Colonic mucosa (tissue), 4 donors: ENCODE measurements around the gene FBXO31. TPM values are rescaled to one million over a fixed set of nuclear protein-coding genes. Genes with fewer than 3 reads are reported as not detected.
A peak's percentile ranks its signal among the peaks of the same experiment; 100 is the strongest.

Experiments used
- DNase-seq: peaks from one replicate; pipeline ENCODE4 v3.0.0-alpha.2; 2020
- H3K27ac ChIP-seq: fragments of 200-600 bp; one replicate; pipeline ENCODE4 v1.8.0; 2021
- H3K27me3 ChIP-seq: fragments of 200-600 bp; one replicate; pipeline ENCODE4 v1.8.0; 2021
- H3K36me3 ChIP-seq: fragments of 200-600 bp; one replicate; pipeline ENCODE4 v1.8.0; 2021
- H3K4me1 ChIP-seq: fragments of 200-600 bp; one replicate; pipeline ENCODE4 v1.8.0; 2021; ENCODE audit warnings: mild to moderate bottlenecking
- H3K4me3 ChIP-seq: fragments of 200-600 bp; one replicate; pipeline ENCODE4 v1.8.0; 2021
- H3K9ac ChIP-seq, 2 donors: one replicate each; pipeline ENCODE4 v1.7.0; 2013; ENCODE audit warnings: control low read depth in 2 of 2, low read depth in 2 of 2, low read length in 2 of 2
- H3K9me3 ChIP-seq: fragments of 200-600 bp; one replicate; pipeline ENCODE4 v1.8.0; 2021
- intact Hi-C: fragments of 100-400 bp; cut with DNase I; formaldehyde crosslinking; loops from one replicate; pipeline ENCODE4 v1.14.1; 2022
- total RNA-seq, 2 donors: library from RNA; stranded (reverse); fragmentation: NEBNext Ultra II Directional in 1 of 2; extraction: Animal tissue kit (Norgen Biotek cat#: 25700) in 1 of 2; gene quantifications; one replicate each; pipeline ENCODE4 v1.2.1, GENCODE V29; 2021
- TF ChIP-seq, protein P1 (sequence below): fragments of 200-600 bp; IDR thresholded peaks from one replicate; pipeline ENCODE4 v1.8.0; 2022; ENCODE audit warnings: antibody characterized with exemption, mild to moderate bottlenecking
- donor health status: healthy.
- donor health status: DM: no; HTN: no; CAD: no.
- donor health status: DM: no; HTN: no; CAD: no.

Gene FBXO31
- total RNA-seq, 2 donors from 2014 or later: 35.1 to 52.3 TPM

DNA sequence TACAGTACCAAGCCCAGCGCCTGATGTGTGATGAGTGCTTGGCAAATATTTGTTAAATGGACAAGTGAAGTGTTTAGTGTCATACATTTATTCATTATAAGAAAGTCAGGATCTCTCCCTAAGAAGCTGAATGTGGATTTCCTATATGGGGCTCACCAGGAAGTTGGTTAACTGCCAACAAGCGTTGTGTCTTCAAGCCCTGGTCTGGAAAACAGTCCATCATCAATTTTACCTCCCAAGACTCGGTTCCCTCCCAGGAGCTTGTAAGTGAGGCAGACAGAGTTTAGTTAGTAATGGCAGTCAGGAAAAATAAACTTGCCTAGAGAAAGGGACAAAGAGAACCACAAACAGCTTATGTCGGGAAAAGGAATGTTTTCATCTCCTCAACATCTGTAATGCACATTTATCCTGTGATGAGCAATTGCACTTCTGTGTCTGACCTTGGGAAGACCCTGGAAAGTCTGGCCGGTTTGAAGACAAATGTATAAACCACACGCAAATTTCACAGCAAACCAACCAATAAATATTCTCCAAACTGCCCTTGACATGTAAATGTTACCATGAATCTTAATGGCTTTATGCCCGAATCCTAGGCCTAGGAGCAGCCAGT, 94.7 kb downstream of the FBXO31 start:
- intact Hi-C loops: no loop called here
- no peaks in the 10 kb centered on the region for H3K36me3 ChIP-seq
- no peaks in the 10 kb centered on the region for H3K27me3 ChIP-seq
- no peak overlapping the region for H3K4me3 ChIP-seq
- no peak overlapping the region for H3K27ac ChIP-seq
- H3K9ac ChIP-seq: no peak overlapping the region
- TF ChIP-seq, protein P1, sequence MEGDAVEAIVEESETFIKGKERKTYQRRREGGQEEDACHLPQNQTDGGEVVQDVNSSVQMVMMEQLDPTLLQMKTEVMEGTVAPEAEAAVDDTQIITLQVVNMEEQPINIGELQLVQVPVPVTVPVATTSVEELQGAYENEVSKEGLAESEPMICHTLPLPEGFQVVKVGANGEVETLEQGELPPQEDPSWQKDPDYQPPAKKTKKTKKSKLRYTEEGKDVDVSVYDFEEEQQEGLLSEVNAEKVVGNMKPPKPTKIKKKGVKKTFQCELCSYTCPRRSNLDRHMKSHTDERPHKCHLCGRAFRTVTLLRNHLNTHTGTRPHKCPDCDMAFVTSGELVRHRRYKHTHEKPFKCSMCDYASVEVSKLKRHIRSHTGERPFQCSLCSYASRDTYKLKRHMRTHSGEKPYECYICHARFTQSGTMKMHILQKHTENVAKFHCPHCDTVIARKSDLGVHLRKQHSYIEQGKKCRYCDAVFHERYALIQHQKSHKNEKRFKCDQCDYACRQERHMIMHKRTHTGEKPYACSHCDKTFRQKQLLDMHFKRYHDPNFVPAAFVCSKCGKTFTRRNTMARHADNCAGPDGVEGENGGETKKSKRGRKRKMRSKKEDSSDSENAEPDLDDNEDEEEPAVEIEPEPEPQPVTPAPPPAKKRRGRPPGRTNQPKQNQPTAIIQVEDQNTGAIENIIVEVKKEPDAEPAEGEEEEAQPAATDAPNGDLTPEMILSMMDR: no peak
- H3K9me3 ChIP-seq: no peaks in the 10 kb centered on the region
- no peak for DNase-seq
- no peaks in the 10 kb centered on the region for H3K4me1 ChIP-seq

DNA sequence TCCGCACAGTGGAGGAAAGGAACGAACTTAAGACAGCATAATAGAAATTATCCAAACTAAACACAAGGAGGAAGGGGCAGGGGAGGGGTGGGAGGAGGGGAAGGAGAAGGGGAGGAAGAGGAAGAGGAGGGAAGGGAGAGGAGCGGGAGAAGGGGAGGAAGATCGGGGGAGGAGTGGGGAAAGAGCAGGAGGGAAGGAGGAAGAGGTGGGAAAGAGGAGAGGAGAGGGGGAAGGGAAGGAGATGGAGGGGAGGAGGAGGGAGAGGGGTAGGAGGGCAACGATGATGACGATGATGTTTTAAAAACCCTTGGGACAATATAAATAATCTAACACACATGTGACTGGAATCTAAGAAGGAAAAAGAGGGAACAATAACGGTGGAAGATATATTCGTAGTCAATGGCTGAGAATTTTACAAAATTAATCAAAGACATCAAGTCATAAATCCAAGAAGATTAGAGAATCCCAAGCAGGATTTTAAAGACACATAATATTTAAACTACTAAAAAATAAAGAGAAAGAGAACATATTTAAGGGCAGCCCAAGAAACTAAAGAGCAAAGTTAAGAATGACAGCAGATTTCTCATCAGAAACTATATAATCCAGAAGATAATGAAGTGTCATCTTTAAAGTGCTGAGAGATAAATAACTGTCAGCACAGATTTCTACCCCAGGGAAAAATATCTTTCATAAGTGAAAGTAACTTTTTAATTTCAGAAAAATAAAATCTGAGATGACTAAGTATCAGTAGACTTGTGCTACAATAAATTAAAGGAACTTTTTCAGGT, 96.5 kb downstream of the FBXO31 start:
- Histone ChIP-seq H3K9ac (no peak overlapping the region), H3K9me3 (no peaks in the 10 kb centered on the region), H3K27ac (no peak overlapping the region), H3K4me1 (no peaks in the 10 kb centered on the region), H3K36me3 (no peaks in the 10 kb centered on the region), H3K4me3 (no peak overlapping the region), H3K27me3 (no peaks in the 10 kb centered on the region)
- no peak for DNase-seq
- intact Hi-C loops: no loop called here
- TF ChIP-seq, protein P1: no peak

DNA sequence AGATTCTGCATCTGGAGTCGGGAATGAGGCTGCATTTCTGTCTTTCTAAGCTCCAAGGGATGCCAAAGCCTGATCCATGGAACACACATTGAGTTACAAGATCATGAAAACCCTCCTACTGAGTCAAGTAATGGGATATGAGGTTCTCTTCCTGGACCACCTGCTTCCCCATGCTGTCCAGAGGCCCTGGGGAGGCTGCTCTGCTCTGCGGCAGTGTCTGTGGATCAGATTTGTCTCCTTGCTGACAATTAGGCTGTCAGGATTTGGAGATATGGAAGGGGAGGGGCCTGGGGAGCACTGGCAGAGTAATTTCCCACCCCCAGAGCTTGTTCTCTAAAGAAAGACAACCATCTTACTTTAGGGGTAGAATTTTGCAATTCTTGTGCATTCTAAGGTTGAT, 99.4 kb downstream of the FBXO31 start:
- no peaks in the 10 kb centered on the region for H3K36me3 ChIP-seq
- no peak overlapping the region for H3K9ac ChIP-seq
- TF ChIP-seq, protein P1: no peak
- intact Hi-C loops: no loop called here
- no peaks in the 10 kb centered on the region for H3K9me3 ChIP-seq
- no peak overlapping the region for H3K27ac ChIP-seq
- DNase-seq: no peak
- no peaks in the 10 kb centered on the region for H3K4me1 ChIP-seq
- no peak overlapping the region for H3K4me3 ChIP-seq
- no peaks in the 10 kb centered on the region for H3K27me3 ChIP-seq

DNA sequence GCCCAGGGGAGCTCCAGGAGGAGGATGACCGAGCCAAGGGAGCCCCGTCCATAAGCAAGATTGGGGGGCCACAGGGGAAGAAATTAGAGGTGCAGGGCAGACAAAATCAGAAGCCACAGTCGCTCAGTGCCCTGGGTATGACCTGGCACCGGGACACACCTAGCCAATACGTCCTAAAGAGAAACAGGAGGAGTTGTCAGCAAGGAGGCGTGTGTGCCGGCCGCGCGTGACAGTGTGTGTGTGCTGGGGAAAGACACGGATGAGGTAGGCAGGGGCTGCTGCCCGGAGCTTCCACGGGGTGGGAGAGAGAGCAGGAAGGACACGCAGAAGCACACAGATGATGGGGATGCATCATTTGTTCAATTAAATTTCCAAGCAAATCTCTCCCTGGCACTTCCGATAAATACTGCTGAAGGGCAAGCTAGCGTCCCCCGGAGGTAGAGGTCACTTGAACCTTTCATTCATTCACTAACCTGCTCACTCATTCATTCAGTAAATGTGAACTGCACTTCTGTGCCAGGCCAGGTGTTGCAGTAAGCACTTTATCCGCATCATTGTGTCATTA, 104.4 kb downstream of the FBXO31 start:
- Histone ChIP-seq H3K36me3 (no peaks in the 10 kb centered on the region), H3K9me3 (no peaks in the 10 kb centered on the region), H3K27ac (no peak overlapping the region), H3K4me1 (no peaks in the 10 kb centered on the region), H3K27me3 (no peaks in the 10 kb centered on the region), H3K4me3 (no peak overlapping the region), H3K9ac (no peak overlapping the region)
- TF ChIP-seq, protein P1: no peak
- intact Hi-C loops: loop anchor here (2.0 to 10.0 kb wide), 3 partner anchors 76 to 717 kb away; no protein-coding TSS in a partner anchor
- DNase-seq: no peak

DNA sequence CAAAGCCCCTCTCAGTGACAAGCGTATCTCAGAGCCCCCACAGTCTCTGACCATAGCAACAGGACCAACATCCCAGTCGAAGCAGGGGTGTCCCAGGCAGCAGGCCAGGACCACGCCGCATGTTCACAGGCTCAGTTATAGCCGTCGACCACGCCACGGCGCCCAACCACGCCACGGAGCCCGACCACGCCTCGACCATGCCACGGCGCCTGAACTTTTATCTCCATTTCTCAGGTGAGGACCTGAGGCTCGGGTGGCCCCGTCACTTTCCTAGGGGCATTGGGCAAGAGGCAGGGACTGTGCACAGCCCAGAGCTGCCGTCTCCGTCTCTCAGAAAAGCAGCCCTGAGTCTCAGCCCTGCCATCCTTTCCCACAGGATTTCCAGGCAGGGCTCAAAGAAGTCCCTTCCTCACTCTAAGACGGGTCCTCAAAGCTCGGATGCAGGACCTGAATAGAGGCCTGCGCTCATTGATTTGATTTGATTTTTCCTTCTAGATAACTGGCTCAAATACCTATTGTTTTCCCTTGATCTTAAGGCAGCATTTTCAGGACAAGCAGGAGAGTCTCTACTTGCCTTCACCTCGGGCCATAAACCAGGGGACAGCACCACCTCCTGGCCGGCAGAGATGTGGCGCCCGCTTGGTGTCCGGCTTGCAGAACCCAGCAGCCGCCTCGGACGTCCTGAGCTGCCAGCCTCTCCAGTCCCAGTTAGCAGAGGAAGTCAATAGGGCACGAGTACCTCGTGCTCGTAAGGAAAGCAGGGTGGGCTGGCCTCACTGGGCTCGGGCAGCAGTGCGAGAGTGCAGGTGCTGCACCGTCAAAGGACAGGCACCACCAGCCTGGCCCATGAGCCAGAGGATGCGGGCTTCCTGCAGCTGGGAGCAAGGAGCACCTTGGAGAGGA, 105.1 kb downstream of the FBXO31 start:
- H3K9me3 ChIP-seq: no peaks in the 10 kb centered on the region
- H3K27ac ChIP-seq: no peak overlapping the region
- H3K4me1 ChIP-seq: no peaks in the 10 kb centered on the region
- no peak overlapping the region for H3K4me3 ChIP-seq
- TF ChIP-seq, protein P1: peak; percentile 81
- intact Hi-C loops: loop anchor here (2.0 to 10.0 kb wide), 3 partner anchors 76 to 716 kb away; no protein-coding TSS in a partner anchor
- H3K36me3 ChIP-seq: no peaks in the 10 kb centered on the region
- no peak overlapping the region for H3K9ac ChIP-seq
- H3K27me3 ChIP-seq: no peaks in the 10 kb centered on the region
- peak; percentile 77 for DNase-seq
